ENCODE data around the gene CD300LF. TPM values are rescaled to one million over a fixed set of nuclear protein-coding genes. Genes with fewer than 3 reads are reported as not detected.

Gene CD300LF
- total and polyA plus RNA-seq, 2 donors from 2014 or later, result 0.49 to 3.1 TPM

- no peak for FAIRE-seq
- H3K36me3 ChIP-seq (ENCODE audit: control insufficient read depth in 2 of 3, insufficient read depth in 3 of 3, low read length in 3 of 3), result no peaks in the 10 kb centered on the region
- peaks cover 0 to 14% (median 0%) of the 10 kb centered on the region in 3 donors for H3K4me1 ChIP-seq (ENCODE audit: control insufficient read depth in 2 of 3, insufficient read depth in 2 of 3, low read depth in 1 of 3, low read length in 3 of 3)
- DNase-seq, result peak in 3 of 5 donors; percentile 42 to 88 (median 59)
- no peaks in the 10 kb centered on the region for H3K9me3 ChIP-seq (ENCODE audit: control insufficient read depth in 2 of 3, insufficient read depth in 1 of 3, low read length in 3 of 3)
- no peaks in the 10 kb centered on the region for H3K27me3 ChIP-seq (ENCODE audit: control insufficient read depth, insufficient read depth, low read length)
- no peak for TF ChIP-seq CTCF (IDR thresholded peaks at IDR 0.05; ENCODE audit: borderline replicate concordance, extremely low read depth, insufficient read depth)
- intact Hi-C loops (cut with DNase I), result no loop called here
- H3K9ac ChIP-seq (ENCODE audit: low read length in 3 of 3), result no peak overlapping the region
- no peak overlapping the region for H3K27ac ChIP-seq (ENCODE audit: low read depth in 2 of 2, low read length in 2 of 2)
- H3K4me3 ChIP-seq (ENCODE audit: low read length in 3 of 3), result no peak overlapping the region
Observed at GRCh38 chr17:74738051-74738996, 25.6 kb upstream of the CD300LF start.

GRCh38 chr17:74737299-74738050, 24.8 kb upstream of the CD300LF start:
- FAIRE-seq, result no peak
- TF ChIP-seq CTCF (IDR thresholded peaks at IDR 0.05; ENCODE audit: borderline replicate concordance, extremely low read depth, insufficient read depth), result no peak
- Histone ChIP-seq H3K9me3 (ENCODE audit: control insufficient read depth in 2 of 3, insufficient read depth in 1 of 3, low read length in 3 of 3) (no peaks in the 10 kb centered on the region), H3K36me3 (ENCODE audit: control insufficient read depth in 2 of 3, insufficient read depth in 3 of 3, low read length in 3 of 3) (no peaks in the 10 kb centered on the region), H3K4me3 (ENCODE audit: low read length in 3 of 3) (no peak overlapping the region), H3K27ac (ENCODE audit: low read depth in 2 of 2, low read length in 2 of 2) (no peak overlapping the region), H3K9ac (ENCODE audit: low read length in 3 of 3) (no peak overlapping the region), H3K4me1 (ENCODE audit: control insufficient read depth in 2 of 3, insufficient read depth in 2 of 3, low read depth in 1 of 3, low read length in 3 of 3) (peaks cover 0 to 14% (median 0%) of the 10 kb centered on the region in 3 donors), H3K27me3 (ENCODE audit: control insufficient read depth, insufficient read depth, low read length) (no peaks in the 10 kb centered on the region)
- DNase-seq, result peak in 4 of 5 donors; percentile 74 to 82 (median 78)
- intact Hi-C loops (cut with DNase I), result no loop called here

GRCh38 chr17:74736513-74737298, 24.0 kb upstream of the CD300LF start, which contains the start of gene RAB37:
TSS of gene RAB37 (plus strand) at chr17:74737256. CDS start at chr17:74737273, 17 bp downstream.
- H3K27me3 ChIP-seq (ENCODE audit: control insufficient read depth, insufficient read depth, low read length), result no peaks in the 10 kb centered on the region
- no peak within 1 kb of the TSS for H3K9ac ChIP-seq (ENCODE audit: low read length in 3 of 3)
- no peaks in the 10 kb centered on the region for H3K9me3 ChIP-seq (ENCODE audit: control insufficient read depth in 2 of 3, insufficient read depth in 1 of 3, low read length in 3 of 3)
- H3K36me3 ChIP-seq (ENCODE audit: control insufficient read depth in 2 of 3, insufficient read depth in 3 of 3, low read length in 3 of 3), result no peaks in the 10 kb centered on the region
- peak within 1 kb of the TSS in 1 of 3 donors; percentile 29 for H3K4me3 ChIP-seq (ENCODE audit: low read length in 3 of 3)
- DNase-seq, result peak in 4 of 5 donors; percentile 62 to 79 (median 74)
- H3K4me1 ChIP-seq (ENCODE audit: control insufficient read depth in 2 of 3, insufficient read depth in 2 of 3, low read depth in 1 of 3, low read length in 3 of 3), result peaks cover 0 to 12% (median 0%) of the 10 kb centered on the region in 3 donors
- no peak within 1 kb of the TSS for H3K27ac ChIP-seq (ENCODE audit: low read depth in 2 of 2, low read length in 2 of 2)
- intact Hi-C loops (cut with DNase I), result no loop called here
- no peak for FAIRE-seq
- no peak for TF ChIP-seq CTCF (IDR thresholded peaks at IDR 0.05; ENCODE audit: borderline replicate concordance, extremely low read depth, insufficient read depth)

Measured in kidney (tissue), 14 donors.